GM23248 (cell line): ENCODE measurements around the gene ABLIM2. TPM values are rescaled to one million over a fixed set of nuclear protein-coding genes. Genes with fewer than 3 reads are reported as not detected.

Experiments used
- DNase-seq: peaks from one replicate; pipeline ENCODE4 v3.0.0-alpha.2; 2015
- H2AFZ ChIP-seq: fragments of 200-600 bp; sonication (generic); 2 replicates; pipeline ENCODE4 v1.6.1; 2016; ENCODE audit warnings: antibody characterized with exemption
- H3F3A ChIP-seq: fragments of 200-600 bp; sonication (generic); 2 replicates; pipeline ENCODE4 v1.6.1; 2016; ENCODE audit warnings: mild to moderate bottlenecking, antibody characterized with exemption, mixed run types; ENCODE audit not compliant: insufficient read depth
- H3K27ac ChIP-seq: fragments of 200-600 bp; sonication (generic); 2 replicates; pipeline ENCODE4 v1.5.1; 2016; ENCODE audit warnings: mild to moderate bottlenecking
- H3K27me3 ChIP-seq: fragments of 200-600 bp; sonication (generic); replicated peaks from 2 replicates; pipeline ENCODE4 v1.6.1; 2016; ENCODE audit warnings: mild to moderate bottlenecking; ENCODE audit not compliant: insufficient read depth
- H3K36me3 ChIP-seq: fragments of 200-600 bp; sonication (generic); 2 replicates; pipeline ENCODE4 v1.6.1; 2016; ENCODE audit warnings: low read depth, mild to moderate bottlenecking
- H3K4me1 ChIP-seq: fragments of 200-600 bp; sonication (generic); 2 replicates; pipeline ENCODE4 v1.6.1; 2016; ENCODE audit warnings: mild to moderate bottlenecking; ENCODE audit not compliant: insufficient read depth
- H3K4me2 ChIP-seq: fragments of 200-600 bp; sonication (generic); one replicate; pipeline ENCODE4 v1.6.1; 2016; ENCODE audit warnings: mild to moderate bottlenecking; ENCODE audit not compliant: unreplicated experiment
- H3K4me3 ChIP-seq: fragments of 200-600 bp; sonication (generic); 2 replicates; pipeline ENCODE4 v1.5.1; 2016; ENCODE audit warnings: mild to moderate bottlenecking
- H3K79me2 ChIP-seq: fragments of 200-600 bp; sonication (generic); 2 replicates; pipeline ENCODE4 v1.6.1; 2016; ENCODE audit warnings: mild to moderate bottlenecking; ENCODE audit not compliant: insufficient read depth
- H3K9ac ChIP-seq: fragments of 200-600 bp; sonication (generic); 2 replicates; pipeline ENCODE4 v1.6.1; 2016; ENCODE audit warnings: mild to moderate bottlenecking
- H3K9me2 ChIP-seq: fragments of 200-600 bp; sonication (generic); 2 replicates; pipeline ENCODE4 v1.6.1; 2016; ENCODE audit warnings: mixed run types, mild to moderate bottlenecking, moderate library complexity; ENCODE audit not compliant: insufficient read depth
- H3K9me3 ChIP-seq: fragments of 200-600 bp; sonication (generic); one replicate; pipeline ENCODE4 v1.6.1; 2017; ENCODE audit warnings: low read depth
- H4K20me1 ChIP-seq: fragments of 200-600 bp; sonication (generic); 2 replicates; pipeline ENCODE4 v1.6.0; 2016; ENCODE audit not compliant: insufficient read depth
- EZH2 ChIP-seq: fragments of 200-600 bp; sonication (generic); IDR thresholded peaks from 2 replicates; pipeline ENCODE4 v1.6.1; 2018; ENCODE audit warnings: antibody characterized with exemption, mild to moderate bottlenecking; ENCODE audit not compliant: insufficient read depth, poor library complexity, severe bottlenecking
- EZH2phosphoT487 ChIP-seq: fragments of 200-600 bp; sonication (generic); IDR thresholded peaks from 2 replicates; pipeline ENCODE4 v1.6.1; 2018; ENCODE audit warnings: antibody characterized with exemption, moderate library complexity, mild to moderate bottlenecking, low read depth; ENCODE audit not compliant: insufficient read depth
- WGBS, 2 experiments: methylation state at CpG; one replicate each; pipeline ENCODE4 v1.1.6; 2015 to 2017; ENCODE audit warnings: low lambda C conversion rate in 2 of 2, low coverage in 1 of 2; ENCODE audit errors: missing lambda C conversion rate in 2 of 2; 5-methylcytosine and 5-hydroxymethylcytosine counted together
- in situ Hi-C: fragments of 300-500 bp; cut with MboI; formaldehyde crosslinking; loops from 2 replicates; pipeline ENCODE4 v1.15.0; 2020
- polyA plus RNA-seq: library from polyadenylated mRNA; unstranded; fragments of >200 nt; fragmentation: Nextera tagmentation; extraction: Ambion mirVana; gene quantifications from 2 replicates; pipeline ENCODE4 v1.2.1, GENCODE V29; 2016
- total RNA-seq: library from RNA; depleted of rRNA; stranded (reverse); fragments of >200 nt; shearing (Covaris generic); gene quantifications from 2 replicates; pipeline ENCODE4 v1.2.3, GENCODE V29; 2014

Gene ABLIM2
- total and polyA plus RNA-seq, 2 experiments from 2014 or later: not detected

GRCh38 chr4:8194306-8195242 is 36.0 kb upstream of the ABLIM2 start:
- Histone ChIP-seq H3K27me3 (peaks cover 12% of the 10 kb centered on the region; the same call in 1 of the 2 replicates), H3K4me2 (no peak overlapping the region), H3K27ac (no peak overlapping the region), H3K9me2 (no peaks in the 10 kb centered on the region), H3K79me2 (no peaks in the 10 kb centered on the region), H3K36me3 (no peaks in the 10 kb centered on the region), H3K4me3 (no peak overlapping the region), H3K4me1 (peaks cover 7% of the 10 kb centered on the region; the same call in 1 of the 2 replicates), H2AFZ (no peak overlapping the region), H3K9me3 (no peaks in the 10 kb centered on the region), H3F3A (no peaks in the 10 kb centered on the region), H3K9ac (no peak overlapping the region), H4K20me1 (no peaks in the 10 kb centered on the region)
- DNase-seq: no peak
- TF ChIP-seq EZH2phosphoT487: no peak
- TF ChIP-seq EZH2: no peak
- 75% methylated on average over 19 of the region's 19 CpGs for WGBS, 2 experiments
- in situ Hi-C loops: no loop called here

GRCh38 chr4:8192748-8193738 is 34.4 kb upstream of the ABLIM2 start:
- Histone ChIP-seq H3K4me1 (no peaks in the 10 kb centered on the region), H3K27me3 (peaks cover 12% of the 10 kb centered on the region; the same call in 1 of the 2 replicates), H3K9me2 (no peaks in the 10 kb centered on the region), H3K4me2 (no peak overlapping the region), H3K9me3 (no peaks in the 10 kb centered on the region), H3F3A (no peaks in the 10 kb centered on the region), H3K36me3 (no peaks in the 10 kb centered on the region), H3K4me3 (no peak overlapping the region), H3K79me2 (no peaks in the 10 kb centered on the region), H3K27ac (no peak overlapping the region), H2AFZ (no peak overlapping the region), H3K9ac (no peak overlapping the region), H4K20me1 (no peaks in the 10 kb centered on the region)
- TF ChIP-seq EZH2 (no peak), EZH2phosphoT487 (no peak)
- 52 to 54% methylated on average over 18 of the region's 18 CpGs for WGBS, 2 experiments
- DNase-seq: peak; percentile 43
- in situ Hi-C loops: no loop called here

GRCh38 chr4:8191136-8191747 is 32.6 kb upstream of the ABLIM2 start:
- Histone ChIP-seq H3K4me1 (no peaks in the 10 kb centered on the region), H3K79me2 (no peaks in the 10 kb centered on the region), H3K9ac (no peak overlapping the region), H3K27me3 (peaks cover 12% of the 10 kb centered on the region; the same call in 1 of the 2 replicates), H3F3A (no peaks in the 10 kb centered on the region), H3K9me3 (no peaks in the 10 kb centered on the region), H3K27ac (no peak overlapping the region), H2AFZ (no peak overlapping the region), H3K4me3 (no peak overlapping the region), H3K9me2 (no peaks in the 10 kb centered on the region), H3K36me3 (no peaks in the 10 kb centered on the region), H3K4me2 (no peak overlapping the region), H4K20me1 (no peaks in the 10 kb centered on the region)
- no peak for DNase-seq
- no peak for TF ChIP-seq EZH2phosphoT487
- TF ChIP-seq EZH2: no peak
- WGBS, 2 experiments: 79 to 82% methylated on average over 23 of the region's 23 CpGs
- in situ Hi-C loops: no loop called here
